Keratinocyte (primary cell): ENCODE results near the gene MAPK14. TPM values are rescaled to one million over a fixed set of nuclear protein-coding genes. Genes with fewer than 3 reads are reported as not detected.

ENCODE experiments used
- DNase-seq: peaks from one replicate; pipeline ENCODE4 v3.0.0-alpha.2; 2011; ENCODE audit warnings: low read depth, missing footprints, low spot score
- FAIRE-seq: peaks from 2 replicates; lab custom pipeline; 2011; peaks lifted over from hg19 to GRCh38; lab: Jason Lieb, UNC
- H2AFZ ChIP-seq: 2 replicates; pipeline ENCODE4 v1.6.0; 2012; ENCODE audit warnings: low read length, control low read depth, inconsistent platforms; ENCODE audit not compliant: control insufficient read depth
- H3K27ac ChIP-seq: 2 replicates; pipeline ENCODE4 v1.5.1; 2011; ENCODE audit warnings: low read length; ENCODE audit not compliant: control insufficient read depth, insufficient read depth
- H3K27me3 ChIP-seq: 3 replicates; pipeline ENCODE4 v1.6.0; 2011; ENCODE audit warnings: low read length; ENCODE audit not compliant: control insufficient read depth, insufficient read depth; ENCODE audit errors: extremely low read depth
- H3K36me3 ChIP-seq, 2 experiments: 2 replicates in 1 of 2; 3 replicates in 1 of 2; pipeline ENCODE4 v1.5.1; 2011; ENCODE audit warnings: low read length in 2 of 2, mild to moderate bottlenecking in 1 of 2; ENCODE audit not compliant: control insufficient read depth in 2 of 2, insufficient read depth in 2 of 2; ENCODE audit errors: extremely low read depth in 1 of 2
- H3K4me1 ChIP-seq: 3 replicates; pipeline ENCODE4 v1.5.1; 2011; ENCODE audit warnings: low read length; ENCODE audit not compliant: control insufficient read depth, insufficient read depth; ENCODE audit errors: extremely low read depth
- H3K4me2 ChIP-seq: 3 replicates; pipeline ENCODE4 v1.6.0; 2011; ENCODE audit warnings: low read depth, low read length; ENCODE audit not compliant: control insufficient read depth, insufficient read depth; ENCODE audit errors: extremely low read depth
- H3K4me3 ChIP-seq, 3 experiments: fragments of 200-600 bp in 1 of 3; sonication (generic) in 1 of 3; 2 replicates in 2 of 3; 3 replicates in 1 of 3; pipeline ENCODE4 v1.5.1; 2011 to 2016; ENCODE audit warnings: low read length in 3 of 3, mild to moderate bottlenecking in 3 of 3, control low read depth in 2 of 3, inconsistent platforms in 1 of 3, low read depth in 1 of 3, mixed read lengths in 1 of 3, mixed run types in 1 of 3, moderate library complexity in 1 of 3; ENCODE audit not compliant: control insufficient read depth in 2 of 3, insufficient read depth in 2 of 3; ENCODE audit errors: extremely low read depth in 1 of 3
- H3K79me2 ChIP-seq: 2 replicates; pipeline ENCODE4 v1.6.0; 2012; ENCODE audit warnings: low read length; ENCODE audit not compliant: control insufficient read depth, insufficient read depth
- H3K9ac ChIP-seq: 3 replicates; pipeline ENCODE4 v1.6.0; 2011; ENCODE audit warnings: low read length; ENCODE audit not compliant: control insufficient read depth, insufficient read depth; ENCODE audit errors: extremely low read depth
- H3K9me1 ChIP-seq: 3 replicates; pipeline ENCODE4 v1.6.0; 2011; ENCODE audit warnings: low read length; ENCODE audit not compliant: control insufficient read depth, insufficient read depth; ENCODE audit errors: extremely low read depth
- H3K9me3 ChIP-seq: 2 replicates; pipeline ENCODE4 v1.5.1; 2012; ENCODE audit warnings: low read depth, low read length; ENCODE audit not compliant: control insufficient read depth
- H4K20me1 ChIP-seq: 3 replicates; pipeline ENCODE4 v1.6.0; 2011; ENCODE audit warnings: low read length; ENCODE audit not compliant: control insufficient read depth, insufficient read depth; ENCODE audit errors: extremely low read depth
- EZH2 ChIP-seq: IDR thresholded peaks from one replicate; pipeline ENCODE4 v1.6.1; 2012; ENCODE audit warnings: inconsistent platforms, mild to moderate bottlenecking, low read length, moderate library complexity
- dilution Hi-C: fragments of 300-500 bp; cut with MboI; formaldehyde crosslinking; loops from one replicate; pipeline ENCODE4 v1.7.0; 2020; ENCODE audit warnings: low sequenced_read_pairs; ENCODE audit not compliant: extremely low pct_ligation_motif_present
- polyA plus RNA-seq, 5 experiments: library from polyadenylated mRNA; depleted of rRNA in 3 of 5; stranded (reverse) in 3 of 5; stranded (forward) in 1 of 5; unstranded in 1 of 5; fragments of >200 nt; gene quantifications; 1 replicate in 1 of 5; 2 replicates in 3 of 5; 3 replicates in 1 of 5; pipeline versions ENCODE4 v1.2.1 to v1.2.3, GENCODE V29; 2011 to 2012; ENCODE audit warnings: missing spikeins in 2 of 5, low read depth in 1 of 5, low replicate concordance in 1 of 5
- TF ChIP-seq, protein P1 (sequence below), 3 experiments: IDR thresholded peaks in 1 of 3; conservative IDR thresholded peaks in 1 of 3; optimal IDR thresholded peaks in 1 of 3; 2 replicates in 2 of 3; 3 replicates in 1 of 3; pipeline versions ENCODE3 to v1.5.1; 2011; ENCODE audit warnings: low read length in 3 of 3, mild to moderate bottlenecking in 3 of 3, moderate library complexity in 2 of 3, control low read depth in 1 of 3, inconsistent platforms in 1 of 3; ENCODE audit not compliant: insufficient read depth in 2 of 3; ENCODE audit errors: extremely low read depth in 1 of 3

Gene MAPK14
- polyA plus RNA-seq, 1 donor (not counting 4 experiments of a cell fraction or from before 2014, with no cell fraction given) = 52.4 TPM

DNA sequence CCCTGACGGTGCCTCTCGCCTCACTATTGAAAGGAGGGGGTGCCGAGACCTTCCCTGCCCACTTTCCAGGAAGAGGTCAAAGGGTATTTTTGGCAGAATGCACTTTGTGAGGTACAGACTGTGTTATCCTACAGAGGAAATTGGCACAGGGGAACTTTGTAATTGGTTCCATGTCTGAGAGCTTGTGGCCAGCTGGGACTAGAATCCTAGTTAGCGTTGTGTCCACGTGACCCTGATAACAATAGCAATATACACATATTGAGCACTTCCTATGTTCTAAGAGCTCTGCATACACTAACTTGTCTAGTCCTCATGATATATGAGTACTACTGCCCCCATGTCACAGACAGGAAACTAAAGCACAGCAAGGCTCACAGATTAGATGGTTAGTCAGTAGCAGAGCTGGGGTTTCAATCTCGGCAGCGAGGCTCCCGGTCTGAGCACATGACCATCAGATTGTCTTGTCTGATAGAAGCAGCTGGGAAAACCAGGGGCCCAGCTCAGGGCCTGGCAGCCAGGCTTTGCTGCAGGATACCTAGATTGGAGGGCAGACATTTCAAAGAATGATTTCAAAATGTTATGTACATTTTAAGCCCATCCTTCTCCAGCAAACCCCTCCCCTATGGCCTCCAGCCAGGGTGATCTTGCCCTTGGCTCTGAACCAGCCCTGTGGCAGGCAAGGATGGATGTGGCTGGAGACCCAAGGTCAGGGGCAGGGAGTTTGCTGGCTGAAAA, 104.1 kb downstream of the MAPK14 start:
- dilution Hi-C loops = no loop called here
- Histone ChIP-seq H3K9me1 (no peaks in the 10 kb centered on the region), H3K27me3 (no peaks in the 10 kb centered on the region), H3K79me2 (peaks cover 2% of the 10 kb centered on the region), H3K9ac (peak overlapping the region; percentile 73), H3K36me3 (peaks cover 0 to 13% of the 10 kb centered on the region in 2 experiments), H3K4me2 (peak overlapping the region; percentile 92), H3K27ac (no peak overlapping the region), H4K20me1 (no peaks in the 10 kb centered on the region), H2AFZ (no peak overlapping the region), H3K4me3 (peak overlapping the region; percentile 47 to 69 (median 67)), H3K4me1 (peaks cover 30% of the 10 kb centered on the region), H3K9me3 (no peaks in the 10 kb centered on the region)
- FAIRE-seq (peak; percentile 56), DNase-seq (no peak)
- TF ChIP-seq, protein P1, sequence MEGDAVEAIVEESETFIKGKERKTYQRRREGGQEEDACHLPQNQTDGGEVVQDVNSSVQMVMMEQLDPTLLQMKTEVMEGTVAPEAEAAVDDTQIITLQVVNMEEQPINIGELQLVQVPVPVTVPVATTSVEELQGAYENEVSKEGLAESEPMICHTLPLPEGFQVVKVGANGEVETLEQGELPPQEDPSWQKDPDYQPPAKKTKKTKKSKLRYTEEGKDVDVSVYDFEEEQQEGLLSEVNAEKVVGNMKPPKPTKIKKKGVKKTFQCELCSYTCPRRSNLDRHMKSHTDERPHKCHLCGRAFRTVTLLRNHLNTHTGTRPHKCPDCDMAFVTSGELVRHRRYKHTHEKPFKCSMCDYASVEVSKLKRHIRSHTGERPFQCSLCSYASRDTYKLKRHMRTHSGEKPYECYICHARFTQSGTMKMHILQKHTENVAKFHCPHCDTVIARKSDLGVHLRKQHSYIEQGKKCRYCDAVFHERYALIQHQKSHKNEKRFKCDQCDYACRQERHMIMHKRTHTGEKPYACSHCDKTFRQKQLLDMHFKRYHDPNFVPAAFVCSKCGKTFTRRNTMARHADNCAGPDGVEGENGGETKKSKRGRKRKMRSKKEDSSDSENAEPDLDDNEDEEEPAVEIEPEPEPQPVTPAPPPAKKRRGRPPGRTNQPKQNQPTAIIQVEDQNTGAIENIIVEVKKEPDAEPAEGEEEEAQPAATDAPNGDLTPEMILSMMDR (optimal IDR thresholded peaks at IDR 0.05 in 1 of 3, IDR thresholded peaks at IDR 0.05 in 1 of 3, conservative IDR thresholded peaks at IDR 0.05 in 1 of 3; ENCODE audit: extremely low read depth in 1 of 3, insufficient read depth in 2 of 3, low read length in 3 of 3) = no peak
- TF ChIP-seq EZH2 = no peak

- H3K9me3 ChIP-seq = no peaks in the 10 kb centered on the region
- peaks cover 2% of the 10 kb centered on the region for H3K79me2 ChIP-seq
- peaks cover 27% of the 10 kb centered on the region for H3K4me1 ChIP-seq
- no peak overlapping the region for H3K27ac ChIP-seq
- H2AFZ ChIP-seq = no peak overlapping the region
- H3K4me2 ChIP-seq = peak overlapping the region; percentile 92
- no peak for DNase-seq
- dilution Hi-C loops = no loop called here
- TF ChIP-seq, protein P1 (optimal IDR thresholded peaks at IDR 0.05 in 1 of 3, IDR thresholded peaks at IDR 0.05 in 1 of 3, conservative IDR thresholded peaks at IDR 0.05 in 1 of 3; ENCODE audit: extremely low read depth in 1 of 3, insufficient read depth in 2 of 3, low read length in 3 of 3) = no peak
- no peak for TF ChIP-seq EZH2
- no peak overlapping the region for H3K9ac ChIP-seq
- no peaks in the 10 kb centered on the region for H4K20me1 ChIP-seq
- no peaks in the 10 kb centered on the region for H3K27me3 ChIP-seq
- no peaks in the 10 kb centered on the region for H3K9me1 ChIP-seq
- no peak for FAIRE-seq
- H3K36me3 ChIP-seq = peaks cover 0 to 13% of the 10 kb centered on the region in 2 experiments
- no peak overlapping the region for H3K4me3 ChIP-seq
These were observed 104.8 kb downstream of the MAPK14 start for GRCh38 chr6:36132246-36132895.
